Measurements from ENCODE around the gene VRK1.
A peak's percentile ranks its signal among the peaks of the same experiment; 100 is the strongest.

VRK1 gene

DNA sequence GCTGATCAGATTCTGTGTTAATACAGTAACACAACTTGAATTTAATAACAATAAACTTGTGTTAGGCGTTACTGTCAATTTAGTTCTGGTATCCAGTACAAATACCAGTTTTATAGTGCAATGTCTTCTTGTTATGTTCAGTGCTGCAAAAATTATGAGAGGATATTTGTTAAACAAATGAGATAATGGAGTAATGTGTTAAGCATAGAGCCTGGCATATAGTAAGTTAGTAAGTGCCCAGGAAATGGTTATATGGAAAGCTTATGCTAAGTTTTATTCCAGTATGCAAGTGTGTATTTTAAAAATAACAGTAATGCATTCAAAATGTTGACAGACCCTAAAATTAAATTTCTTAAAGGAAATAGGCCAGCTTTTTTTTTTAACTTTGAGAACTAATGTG, 1.8 kb downstream of the VRK1 start:
- no peak overlapping the region for H3K4me3 Mint-ChIP-seq
- H3K4me1 Mint-ChIP-seq = peaks cover 23% of the 10 kb centered on the region
- ATAC-seq (ENCODE audit: low read depth) (no peak), DNase-seq (ENCODE audit: low spot score in 2 of 2) (no peak)
- no peaks in the 10 kb centered on the region for H3K9me3 Mint-ChIP-seq
- no peaks in the 10 kb centered on the region for H3K27me3 Mint-ChIP-seq
- no peak overlapping the region for H3K27ac Mint-ChIP-seq
- H3K36me3 Mint-ChIP-seq = no peaks in the 10 kb centered on the region

DNA sequence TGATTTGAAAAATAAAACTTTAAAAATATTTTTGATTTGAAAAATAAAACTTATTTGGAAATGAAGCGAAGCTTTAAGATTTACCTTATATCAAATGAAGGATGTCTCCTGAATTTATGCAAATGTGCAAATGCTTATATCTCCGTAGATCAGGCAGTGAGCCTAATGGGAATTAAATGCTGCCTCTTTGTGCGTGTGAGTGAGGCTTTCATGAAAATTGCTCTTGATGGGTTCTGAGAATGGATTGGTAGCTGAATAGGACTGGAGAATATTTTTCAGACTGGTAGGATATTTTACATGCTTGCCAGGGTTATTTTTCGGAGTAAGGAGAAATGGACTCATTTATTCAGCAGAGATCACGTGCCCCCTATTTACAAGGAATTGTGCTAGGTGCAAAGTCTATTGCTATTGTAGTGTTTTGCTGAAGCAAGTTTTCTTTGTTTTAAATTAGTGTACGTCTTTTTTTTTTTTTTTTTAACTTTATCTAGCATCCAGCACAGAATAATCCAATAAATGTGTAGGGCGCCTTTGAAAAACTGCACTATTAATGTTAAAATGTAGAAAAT, 2.4 kb downstream of the VRK1 start:
- Mint-ChIP-seq H3K27me3 (no peaks in the 10 kb centered on the region), H3K4me3 (no peak overlapping the region), H3K27ac (no peak overlapping the region), H3K4me1 (peaks cover 28% of the 10 kb centered on the region), H3K9me3 (no peaks in the 10 kb centered on the region), H3K36me3 (no peaks in the 10 kb centered on the region)
- ATAC-seq (ENCODE audit: low read depth) (no peak), DNase-seq (ENCODE audit: low spot score in 2 of 2) (no peak)

DNA sequence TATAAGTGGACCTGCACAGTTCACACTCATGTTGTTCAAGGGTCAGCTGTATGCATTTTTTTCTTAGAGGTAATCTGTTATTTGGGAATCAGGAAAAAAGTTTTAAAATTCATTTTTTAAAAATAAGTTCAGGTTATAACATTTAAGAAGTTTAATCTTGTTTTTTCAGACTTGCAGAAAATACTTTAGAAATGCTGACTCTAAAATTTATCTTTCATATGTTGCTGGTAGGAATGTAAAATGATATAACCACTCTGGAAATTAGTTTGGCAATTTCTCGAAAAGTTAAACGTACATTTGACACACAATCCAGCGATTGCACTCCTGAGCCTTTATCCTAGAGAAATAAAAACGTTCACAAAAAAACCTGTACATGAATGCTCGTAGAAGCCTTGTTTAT, 4.7 kb downstream of the VRK1 start:
- ATAC-seq (ENCODE audit: low read depth) (no peak), DNase-seq (ENCODE audit: low spot score in 2 of 2) (no peak)
- Mint-ChIP-seq H3K36me3 (peaks cover 3% of the 10 kb centered on the region), H3K4me3 (no peak overlapping the region), H3K4me1 (peaks cover 37% of the 10 kb centered on the region), H3K9me3 (no peaks in the 10 kb centered on the region), H3K27me3 (no peaks in the 10 kb centered on the region), H3K27ac (no peak overlapping the region)

DNA sequence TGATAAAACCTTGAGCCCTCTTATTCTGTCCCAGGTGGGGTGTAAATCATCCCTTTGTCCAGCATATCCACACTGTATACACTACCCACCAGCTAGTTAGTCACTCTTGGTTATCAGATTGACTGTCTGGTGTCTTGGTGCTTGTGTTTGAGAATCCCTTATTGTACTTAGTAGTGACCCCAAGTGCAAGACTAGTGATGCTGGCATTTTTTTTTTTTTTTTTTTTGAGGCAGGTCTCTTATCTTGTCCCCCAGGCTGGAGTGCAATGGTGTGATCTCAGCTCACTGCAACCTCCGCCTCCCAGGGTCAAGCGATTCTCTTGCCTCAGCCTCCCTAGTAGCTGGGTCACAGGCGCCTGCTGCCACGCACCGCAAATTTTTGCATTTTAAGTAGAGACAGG, 5.8 kb downstream of the VRK1 start:
- DNase-seq (ENCODE audit: low spot score in 2 of 2) = no peak
- H3K4me1 Mint-ChIP-seq = peaks cover 37% of the 10 kb centered on the region
- H3K27me3 Mint-ChIP-seq = no peaks in the 10 kb centered on the region
- H3K36me3 Mint-ChIP-seq = peaks cover 3% of the 10 kb centered on the region
- no peak overlapping the region for H3K27ac Mint-ChIP-seq
- no peak for ATAC-seq (ENCODE audit: low read depth)
- H3K9me3 Mint-ChIP-seq = no peaks in the 10 kb centered on the region
- H3K4me3 Mint-ChIP-seq = no peak overlapping the region

DNA sequence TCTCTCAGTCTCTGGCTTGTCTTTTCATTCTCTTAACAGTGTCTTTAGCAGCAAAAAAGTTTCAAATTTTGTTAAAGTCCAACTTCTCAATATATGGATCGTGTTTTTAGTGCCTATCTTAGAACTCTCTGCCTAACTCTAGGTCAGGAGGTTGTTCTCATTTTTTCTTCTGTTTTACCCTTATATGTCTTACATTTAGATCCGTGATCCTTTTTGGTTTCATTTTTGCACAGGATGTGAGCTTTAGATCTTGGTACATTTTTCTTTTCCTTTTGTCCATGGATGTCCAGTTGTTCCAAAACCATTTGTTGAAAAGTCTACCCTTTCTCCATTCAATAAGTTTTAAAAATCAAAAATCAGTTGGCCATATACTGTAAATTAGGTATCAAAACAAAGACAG, 6.8 kb downstream of the VRK1 start:
- no peak overlapping the region for H3K4me3 Mint-ChIP-seq
- no peaks in the 10 kb centered on the region for H3K27me3 Mint-ChIP-seq
- H3K36me3 Mint-ChIP-seq = peaks cover 6% of the 10 kb centered on the region

GRCh38 chr14:96804895-96805294, 7.7 kb downstream of the VRK1 start:
- H3K4me3 Mint-ChIP-seq = no peak overlapping the region
- ATAC-seq (ENCODE audit: low read depth) (no peak), DNase-seq (ENCODE audit: low spot score in 2 of 2) (no peak)
- peaks cover 6% of the 10 kb centered on the region for H3K36me3 Mint-ChIP-seq
- H3K27me3 Mint-ChIP-seq = no peaks in the 10 kb centered on the region
- peaks cover 32% of the 10 kb centered on the region for H3K4me1 Mint-ChIP-seq
- no peaks in the 10 kb centered on the region for H3K9me3 Mint-ChIP-seq
- no peak overlapping the region for H3K27ac Mint-ChIP-seq

More for the DNA sequence above, 6.8 kb downstream of the VRK1 start:
- Mint-ChIP-seq H3K4me1 (peaks cover 36% of the 10 kb centered on the region), H3K9me3 (no peaks in the 10 kb centered on the region), H3K27ac (no peak overlapping the region)
- no peak for ATAC-seq (ENCODE audit: low read depth)
- no peak for DNase-seq (ENCODE audit: low spot score in 2 of 2)

DNA sequence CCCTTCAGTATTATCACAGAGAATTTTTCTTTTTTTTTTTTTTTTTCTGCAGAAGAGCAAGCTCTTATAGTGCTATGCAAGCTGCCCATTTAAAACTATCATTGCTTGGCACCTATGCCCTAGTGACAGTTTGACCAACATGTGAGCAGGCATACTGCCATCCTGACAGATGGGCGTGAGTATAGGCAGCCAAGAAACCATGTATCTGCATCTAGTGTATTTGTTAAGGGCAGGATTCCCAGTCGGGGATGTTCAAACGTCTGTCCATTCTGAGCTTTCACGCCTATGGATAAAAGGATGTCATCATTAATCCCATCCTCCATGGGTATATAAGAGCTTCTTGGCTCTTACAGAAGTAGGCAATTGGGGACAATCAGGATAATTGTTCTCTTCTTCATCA, 8.8 kb downstream of the VRK1 start:
- Mint-ChIP-seq H3K9me3 (no peaks in the 10 kb centered on the region), H3K4me3 (no peak overlapping the region), H3K36me3 (peaks cover 6% of the 10 kb centered on the region), H3K27ac (no peak overlapping the region), H3K4me1 (peaks cover 30% of the 10 kb centered on the region), H3K27me3 (no peaks in the 10 kb centered on the region)
- ATAC-seq (ENCODE audit: low read depth) (no peak), DNase-seq (ENCODE audit: low spot score in 2 of 2) (no peak)

GRCh38 chr14:96806836-96807235, 9.7 kb downstream of the VRK1 start:
- peaks cover 33% of the 10 kb centered on the region for H3K4me1 Mint-ChIP-seq
- H3K9me3 Mint-ChIP-seq = no peaks in the 10 kb centered on the region
- H3K27ac Mint-ChIP-seq = no peak overlapping the region
- ATAC-seq (ENCODE audit: low read depth) (no peak), DNase-seq (ENCODE audit: low spot score in 2 of 2) (no peak)
- peaks cover 8% of the 10 kb centered on the region for H3K36me3 Mint-ChIP-seq
- H3K4me3 Mint-ChIP-seq = no peak overlapping the region
- H3K27me3 Mint-ChIP-seq = no peaks in the 10 kb centered on the region

GRCh38 chr14:96808619-96809406, 11.6 kb downstream of the VRK1 start:
- Mint-ChIP-seq H3K36me3 (peaks cover 8% of the 10 kb centered on the region), H3K27me3 (no peaks in the 10 kb centered on the region), H3K4me1 (peaks cover 41% of the 10 kb centered on the region), H3K4me3 (no peak overlapping the region), H3K27ac (no peak overlapping the region), H3K9me3 (no peaks in the 10 kb centered on the region)
- ATAC-seq (ENCODE audit: low read depth) = no peak
- no peak for DNase-seq (ENCODE audit: low spot score in 2 of 2)

GRCh38 chr14:96811265-96811664, 14.1 kb downstream of the VRK1 start:
- H3K27me3 Mint-ChIP-seq = no peaks in the 10 kb centered on the region
- DNase-seq (ENCODE audit: low spot score in 2 of 2) (no peak), ATAC-seq (ENCODE audit: low read depth) (no peak)
- H3K4me3 Mint-ChIP-seq = no peak overlapping the region
- no peaks in the 10 kb centered on the region for H3K9me3 Mint-ChIP-seq
- no peak overlapping the region for H3K27ac Mint-ChIP-seq
- peaks cover 29% of the 10 kb centered on the region for H3K4me1 Mint-ChIP-seq
- peaks cover 8% of the 10 kb centered on the region for H3K36me3 Mint-ChIP-seq

DNA sequence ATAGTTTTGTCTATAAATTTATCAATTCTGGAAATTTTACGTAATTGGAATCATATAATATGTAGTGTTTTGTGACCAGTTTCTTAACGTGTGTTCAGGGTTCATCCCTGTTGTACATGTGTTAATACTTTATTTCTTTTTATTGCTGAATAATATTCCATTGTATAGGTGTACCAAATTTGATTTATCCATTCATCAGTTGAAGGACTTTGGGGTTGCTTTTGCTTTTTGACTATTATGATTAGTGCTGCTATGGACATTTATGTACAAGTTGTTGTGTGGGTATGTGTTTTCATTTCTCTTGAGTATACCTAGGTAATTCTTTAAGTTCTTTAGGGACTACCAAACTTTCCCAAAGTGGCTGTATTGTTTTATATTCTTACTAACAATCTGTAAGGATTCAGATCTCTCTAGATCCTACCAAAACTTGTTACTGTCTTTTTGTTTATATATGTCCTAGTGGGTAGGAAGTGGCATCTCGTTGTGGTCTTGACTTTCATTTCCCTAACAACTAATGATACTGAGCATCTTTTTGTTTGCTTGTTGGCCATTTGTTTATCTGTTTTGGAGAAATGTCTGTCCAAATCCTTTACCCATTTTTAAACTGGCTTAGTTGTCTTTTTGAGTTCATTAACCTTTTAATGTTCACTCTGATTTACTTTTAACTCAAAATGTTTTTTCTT, 14.9 kb downstream of the VRK1 start:
- H3K4me3 Mint-ChIP-seq = no peak overlapping the region
- DNase-seq (ENCODE audit: low spot score in 2 of 2) (no peak), ATAC-seq (ENCODE audit: low read depth) (peak; percentile 76)
- H3K27me3 Mint-ChIP-seq = no peaks in the 10 kb centered on the region
- H3K9me3 Mint-ChIP-seq = no peaks in the 10 kb centered on the region
- H3K4me1 Mint-ChIP-seq = peaks cover 27% of the 10 kb centered on the region
- H3K27ac Mint-ChIP-seq = peak overlapping the region; percentile 45
- peaks cover 5% of the 10 kb centered on the region for H3K36me3 Mint-ChIP-seq

- Mint-ChIP-seq H3K36me3 (peaks cover 8% of the 10 kb centered on the region), H3K27ac (no peak overlapping the region)
These were observed 19.1 kb downstream of the VRK1 start for GRCh38 chr14:96816281-96816680.

DNA sequence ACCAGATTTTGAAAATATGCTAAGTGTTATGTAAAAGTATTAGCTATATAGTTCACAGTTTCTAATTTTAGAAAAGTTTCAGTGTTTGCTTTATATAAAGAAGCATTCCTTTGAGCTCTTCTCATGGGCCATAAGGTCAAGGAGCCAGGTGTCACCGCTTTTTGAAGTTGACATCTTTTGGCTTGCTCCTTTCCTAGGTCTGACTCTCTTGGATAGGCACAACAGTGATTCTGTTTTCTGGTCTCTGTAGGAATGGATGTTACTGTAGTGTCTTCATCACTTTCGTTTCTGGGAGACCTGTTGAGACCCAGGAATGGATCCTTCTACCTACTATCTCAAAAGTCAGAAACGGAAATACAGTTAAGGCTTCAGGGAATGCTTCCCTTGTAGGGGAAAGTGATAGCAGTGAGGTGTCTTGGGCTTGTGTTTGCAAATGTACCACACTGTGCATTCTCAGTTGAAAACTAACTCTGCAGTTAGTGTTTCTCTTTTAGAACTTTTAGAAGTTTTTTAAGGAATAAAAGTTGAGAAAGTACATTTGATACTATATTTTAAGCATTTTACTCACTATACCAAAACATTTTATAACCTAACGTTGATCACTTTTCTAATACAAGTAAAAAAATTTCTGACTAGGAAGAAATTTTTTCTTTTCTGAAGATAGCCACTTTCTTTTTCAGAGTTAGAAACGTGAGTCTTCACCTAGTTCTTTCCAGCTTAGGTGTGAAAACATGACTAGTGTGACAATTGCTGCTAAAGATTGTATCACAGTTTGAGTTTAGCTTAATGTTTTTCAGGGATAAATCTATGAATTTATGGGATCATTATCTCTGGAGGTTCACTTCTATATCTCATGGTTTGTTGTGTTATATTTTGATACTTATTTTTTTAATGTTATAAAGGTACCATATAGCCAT, 20.8 kb downstream of the VRK1 start:
- no peak overlapping the region for H3K4me3 Mint-ChIP-seq
- no peak for ATAC-seq (ENCODE audit: low read depth)
- no peaks in the 10 kb centered on the region for H3K9me3 Mint-ChIP-seq
- no peak for DNase-seq (ENCODE audit: low spot score in 2 of 2)
- H3K27me3 Mint-ChIP-seq = no peaks in the 10 kb centered on the region
- no peak overlapping the region for H3K27ac Mint-ChIP-seq
- H3K4me1 Mint-ChIP-seq = peaks cover 11% of the 10 kb centered on the region
- peaks cover 11% of the 10 kb centered on the region for H3K36me3 Mint-ChIP-seq

More at GRCh38 chr14:96816281-96816680, 19.1 kb downstream of the VRK1 start:
- H3K27me3 Mint-ChIP-seq = no peaks in the 10 kb centered on the region
- no peaks in the 10 kb centered on the region for H3K9me3 Mint-ChIP-seq
- no peak overlapping the region for H3K4me3 Mint-ChIP-seq
- DNase-seq (ENCODE audit: low spot score in 2 of 2) = no peak
- ATAC-seq (ENCODE audit: low read depth) = no peak
- H3K4me1 Mint-ChIP-seq = peaks cover 17% of the 10 kb centered on the region

- Mint-ChIP-seq H3K4me1 (peaks cover 17% of the 10 kb centered on the region), H3K4me3 (no peak overlapping the region), H3K9me3 (peaks cover 5% of the 10 kb centered on the region), H3K36me3 (peaks cover 20% of the 10 kb centered on the region), H3K27ac (no peak overlapping the region), H3K27me3 (no peaks in the 10 kb centered on the region)
- no peak for ATAC-seq (ENCODE audit: low read depth)
- DNase-seq (ENCODE audit: low spot score in 2 of 2) = no peak
These were observed 24.3 kb downstream of the VRK1 start for GRCh38 chr14:96821501-96821900.

Measured in memory B cell (primary cell).